ENCODE data around the gene CDK5RAP3.

Gene CDK5RAP3

DNA sequence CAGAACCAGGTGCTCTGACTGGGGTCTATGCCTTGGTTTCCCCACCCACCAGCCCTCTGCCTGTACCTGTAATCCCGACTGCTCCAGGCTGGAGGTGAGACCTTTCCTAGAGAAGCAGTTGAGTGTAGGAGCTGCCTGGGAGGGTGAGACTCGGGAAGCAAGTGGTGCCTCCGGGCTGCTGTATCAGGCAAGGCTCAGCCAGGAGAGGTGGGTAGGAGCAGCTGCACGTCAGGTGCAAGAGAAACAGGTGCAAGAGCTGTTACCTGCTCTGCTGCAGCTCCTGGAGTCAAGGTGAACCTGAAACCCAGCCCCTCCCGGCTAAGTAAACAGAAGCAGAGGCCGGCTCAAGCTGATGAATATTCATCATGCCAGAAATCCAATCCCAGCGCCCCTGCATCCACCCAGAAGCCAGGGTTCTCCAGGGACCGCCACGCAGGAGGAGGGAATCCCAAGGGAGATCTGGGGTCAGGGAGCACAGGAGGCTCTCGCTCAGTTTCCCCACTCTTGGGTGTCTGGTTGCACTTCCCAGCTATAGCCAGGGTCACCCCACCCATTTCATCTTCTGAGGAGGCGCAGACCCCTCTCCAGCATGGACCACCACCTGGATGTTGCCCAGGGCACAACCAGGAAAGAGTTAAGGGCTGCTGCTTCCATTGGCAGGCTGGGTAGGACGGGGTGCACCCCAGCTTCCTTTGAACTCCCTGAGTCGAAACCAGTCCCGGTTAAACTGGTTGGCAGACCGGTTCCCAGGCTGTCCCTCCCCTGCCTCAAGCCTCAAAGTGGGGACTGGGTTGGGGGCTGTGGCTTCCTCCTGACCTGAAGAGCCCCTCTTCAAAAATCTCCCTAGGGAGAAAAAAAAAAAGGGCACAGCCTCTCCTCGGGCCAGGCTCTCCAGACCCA, 13.1 kb upstream of the CDK5RAP3 start, which contains the start of gene PRR15L:
TSS of gene PRR15L (minus strand) at position 293 of the 900 bp plus-strand sequence. CDS start 4,649 bp downstream, outside the sequence.
- Mint-ChIP-seq H3K9me3 (no peaks in the 10 kb centered on the region), H3K4me3 (no peak within 1 kb of the TSS), H3K36me3 (ENCODE audit: low read depth) (peaks cover 4% of the 10 kb centered on the region), H3K27me3 (no peaks in the 10 kb centered on the region), H3K4me1 (no peaks in the 10 kb centered on the region), H3K27ac (no peak within 1 kb of the TSS)
- DNase-seq = no peak
- no peak for ATAC-seq

DNA sequence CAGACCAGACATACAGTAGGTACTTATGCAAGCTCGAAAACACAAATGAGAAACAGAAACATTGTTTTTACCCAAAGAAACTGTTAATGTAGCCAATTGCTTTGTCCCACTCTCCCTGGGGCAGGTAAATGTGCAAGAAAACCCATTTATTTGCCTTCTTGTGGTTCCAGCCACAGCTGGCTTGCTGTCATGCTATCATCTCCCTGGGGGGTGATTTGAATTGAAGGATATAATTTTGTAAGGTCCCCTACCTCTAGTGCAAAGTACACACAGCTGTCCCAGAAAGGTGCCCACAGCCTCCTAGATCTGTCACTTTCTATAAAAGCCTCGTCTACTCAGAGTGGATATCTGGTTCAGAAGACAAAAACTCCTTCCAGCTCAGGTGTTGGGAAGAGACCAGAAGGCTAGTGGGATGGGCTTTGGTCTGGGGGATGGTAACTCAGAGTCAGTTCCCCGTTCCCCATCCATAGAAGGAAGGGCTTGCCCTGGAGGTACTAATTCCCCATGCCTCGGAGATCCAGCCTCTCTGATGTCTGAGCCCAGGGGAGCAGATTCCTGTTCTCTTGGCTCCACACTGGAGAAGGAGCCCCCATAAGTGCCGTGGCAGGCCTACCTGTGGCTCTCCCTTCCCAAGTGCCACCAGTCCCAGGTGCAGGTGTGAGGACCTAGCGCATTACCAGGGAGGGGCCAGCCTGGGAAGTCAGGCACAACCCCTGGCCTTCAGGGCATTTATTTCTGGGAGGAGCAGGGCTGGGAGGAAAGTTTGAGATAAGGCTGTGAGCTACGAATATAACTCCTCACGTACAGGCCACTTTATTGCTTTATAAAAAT, 10.9 kb upstream of the CDK5RAP3 start:
- Mint-ChIP-seq H3K9me3 (no peaks in the 10 kb centered on the region), H3K27ac (no peak overlapping the region), H3K4me3 (no peak overlapping the region), H3K36me3 (ENCODE audit: low read depth) (no peaks in the 10 kb centered on the region), H3K4me1 (no peaks in the 10 kb centered on the region), H3K27me3 (no peaks in the 10 kb centered on the region)
- ATAC-seq = no peak
- no peak for DNase-seq

DNA sequence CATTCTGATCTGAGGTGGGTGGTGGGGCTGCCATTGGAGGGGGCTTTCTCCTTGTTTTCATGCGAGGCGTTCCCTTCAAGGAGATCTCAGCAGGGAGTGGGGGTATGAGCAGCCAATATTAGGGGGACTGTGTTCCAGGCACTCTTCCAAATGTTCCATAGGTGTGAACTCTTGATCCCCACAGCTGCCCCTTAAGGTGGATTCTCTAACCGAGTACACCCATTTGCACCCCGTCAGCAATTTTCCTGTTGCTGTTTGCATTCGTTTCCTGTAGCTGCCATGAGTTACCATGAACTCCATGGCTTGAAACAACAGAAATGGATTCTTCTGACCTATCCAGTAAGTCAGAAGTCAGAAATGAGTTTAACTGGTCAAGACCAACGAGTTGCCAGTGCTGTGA, 9.5 kb upstream of the CDK5RAP3 start:
- Mint-ChIP-seq H3K27ac (no peak overlapping the region), H3K9me3 (no peaks in the 10 kb centered on the region), H3K27me3 (no peaks in the 10 kb centered on the region), H3K36me3 (ENCODE audit: low read depth) (no peaks in the 10 kb centered on the region), H3K4me3 (no peak overlapping the region), H3K4me1 (no peaks in the 10 kb centered on the region)
- ATAC-seq (no peak), DNase-seq (no peak)

DNA sequence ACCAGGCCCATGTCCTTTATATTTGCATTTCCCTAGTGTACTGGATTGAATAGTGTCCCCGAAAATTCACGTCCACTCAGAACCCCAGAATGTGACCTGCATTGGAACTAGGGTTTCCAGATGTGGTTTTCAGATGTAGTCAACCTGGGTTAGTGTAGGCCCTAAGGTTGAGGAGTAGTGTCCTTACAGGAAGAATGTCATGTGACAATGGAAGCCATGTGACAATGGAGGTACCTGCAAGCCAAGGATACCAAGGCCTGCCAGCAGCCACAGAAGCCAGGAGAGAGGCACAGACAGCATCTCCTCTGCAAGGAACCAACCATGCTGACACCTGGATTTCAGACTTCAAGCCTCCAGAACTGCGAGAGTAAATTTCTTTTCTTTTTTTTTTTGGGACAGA, 8.0 kb upstream of the CDK5RAP3 start:
- Mint-ChIP-seq H3K36me3 (ENCODE audit: low read depth) (no peaks in the 10 kb centered on the region), H3K9me3 (no peaks in the 10 kb centered on the region), H3K27ac (no peak overlapping the region), H3K27me3 (no peaks in the 10 kb centered on the region), H3K4me3 (no peak overlapping the region), H3K4me1 (no peaks in the 10 kb centered on the region)
- ATAC-seq (no peak), DNase-seq (no peak)

DNA sequence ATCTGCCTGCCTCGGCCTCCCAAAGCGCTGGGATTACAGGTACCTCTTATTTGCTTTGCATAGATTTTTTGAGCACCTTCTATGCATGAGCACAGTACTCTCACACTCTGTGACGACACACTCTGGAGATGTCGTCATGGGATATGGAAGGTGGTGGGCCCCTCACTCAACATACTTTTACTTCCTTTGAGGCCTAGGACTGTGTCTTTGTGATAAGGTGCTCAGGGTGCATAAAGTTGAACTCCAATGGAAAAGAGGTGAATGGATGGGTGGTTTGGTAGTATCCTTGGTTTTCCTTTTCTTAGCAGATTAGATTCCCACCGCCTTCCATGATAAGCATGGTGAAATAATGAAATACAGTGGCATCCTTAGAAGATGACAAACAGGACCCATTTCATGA, 6.1 kb upstream of the CDK5RAP3 start:
- Mint-ChIP-seq H3K27ac (no peak overlapping the region), H3K9me3 (no peaks in the 10 kb centered on the region), H3K4me1 (peaks cover 2% of the 10 kb centered on the region), H3K4me3 (no peak overlapping the region), H3K27me3 (no peaks in the 10 kb centered on the region), H3K36me3 (ENCODE audit: low read depth) (no peaks in the 10 kb centered on the region)
- ATAC-seq (no peak), DNase-seq (no peak)

DNA sequence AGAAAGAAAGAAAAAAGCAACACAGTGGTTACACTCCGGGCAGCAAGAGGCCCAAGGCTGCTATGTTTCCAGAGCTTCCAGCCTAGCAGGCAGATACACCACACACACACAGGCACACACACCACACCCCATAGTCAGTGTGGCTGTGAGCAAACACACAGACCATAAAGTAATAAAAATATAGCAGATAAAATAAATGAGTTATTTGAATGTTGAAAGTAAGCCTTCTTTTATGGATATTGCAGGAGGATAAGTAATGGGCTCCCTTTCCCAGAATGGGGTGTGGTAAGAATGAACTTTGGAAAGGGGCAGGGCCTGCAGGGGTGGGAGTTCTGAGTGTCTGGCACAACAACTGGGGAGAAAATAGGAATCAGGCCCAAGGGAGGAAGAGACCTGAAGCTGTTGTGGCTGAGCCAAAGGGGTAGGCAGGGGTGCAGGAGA, 4.8 kb upstream of the CDK5RAP3 start:
- no peaks in the 10 kb centered on the region for H3K36me3 Mint-ChIP-seq (ENCODE audit: low read depth)
- no peak for ATAC-seq
- H3K27me3 Mint-ChIP-seq = no peaks in the 10 kb centered on the region
- H3K27ac Mint-ChIP-seq = no peak overlapping the region
- H3K9me3 Mint-ChIP-seq = no peaks in the 10 kb centered on the region
- H3K4me3 Mint-ChIP-seq = no peak overlapping the region
- peaks cover 11% of the 10 kb centered on the region for H3K4me1 Mint-ChIP-seq
- DNase-seq = no peak

DNA sequence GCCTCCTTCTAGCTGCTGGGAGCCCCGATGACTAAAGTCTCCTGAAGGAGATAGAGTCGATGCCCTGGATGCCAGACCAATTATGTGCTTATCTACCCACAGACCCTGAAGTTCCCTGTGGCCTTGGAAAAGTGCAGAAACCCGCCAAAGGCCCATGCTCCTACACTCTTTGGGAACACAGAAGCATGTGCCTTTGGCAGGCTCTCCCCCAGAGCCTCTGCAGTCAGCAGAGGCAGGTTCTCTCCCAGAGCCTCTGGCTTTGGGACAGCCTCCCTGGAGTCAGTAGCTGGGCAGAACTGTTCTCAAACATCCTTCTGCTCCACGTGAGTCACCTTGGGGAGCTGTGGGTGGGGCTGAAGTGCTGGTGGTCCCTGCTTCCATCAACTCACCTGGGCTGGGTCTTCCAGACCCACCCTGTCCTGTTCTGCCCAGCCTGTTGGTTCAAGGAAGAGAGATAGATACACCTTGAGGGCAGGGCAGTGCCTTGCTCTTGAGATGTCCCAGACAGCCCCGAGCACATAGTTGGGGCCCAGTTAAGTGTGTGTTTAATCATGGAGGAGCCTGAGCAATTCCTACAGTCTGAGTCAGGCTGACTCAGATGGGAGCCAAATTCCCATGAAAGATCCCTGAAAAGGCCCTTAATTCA, 3.2 kb upstream of the CDK5RAP3 start:
- Mint-ChIP-seq H3K4me3 (no peak overlapping the region), H3K4me1 (peaks cover 20% of the 10 kb centered on the region), H3K9me3 (no peaks in the 10 kb centered on the region), H3K27ac (no peak overlapping the region), H3K36me3 (ENCODE audit: low read depth) (no peaks in the 10 kb centered on the region), H3K27me3 (no peaks in the 10 kb centered on the region)
- DNase-seq (no peak), ATAC-seq (no peak)

DNA sequence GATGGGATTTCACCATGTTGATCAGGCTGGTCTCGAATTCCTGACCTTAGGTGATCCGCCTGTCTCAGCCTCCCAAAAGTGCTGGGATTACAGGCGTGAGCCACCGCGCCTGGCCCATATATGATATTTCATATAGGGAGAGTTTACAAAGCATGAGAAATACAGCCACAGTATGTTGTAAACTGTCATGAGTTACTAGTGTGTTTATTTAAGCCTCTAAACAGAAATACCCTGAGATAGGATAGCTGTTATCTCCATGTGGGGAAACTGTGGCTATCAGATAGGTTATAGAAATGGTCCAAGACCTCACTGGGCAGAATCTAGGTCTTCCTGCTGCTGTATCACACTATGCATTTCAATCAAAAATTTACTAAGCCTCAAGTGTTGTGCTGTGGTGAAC, 2.1 kb upstream of the CDK5RAP3 start:
- H3K4me3 Mint-ChIP-seq = no peak overlapping the region
- DNase-seq (no peak), ATAC-seq (no peak)
- H3K27ac Mint-ChIP-seq = no peak overlapping the region
- no peaks in the 10 kb centered on the region for H3K36me3 Mint-ChIP-seq (ENCODE audit: low read depth)
- no peaks in the 10 kb centered on the region for H3K27me3 Mint-ChIP-seq
- no peaks in the 10 kb centered on the region for H3K9me3 Mint-ChIP-seq
- H3K4me1 Mint-ChIP-seq = peaks cover 24% of the 10 kb centered on the region

DNA sequence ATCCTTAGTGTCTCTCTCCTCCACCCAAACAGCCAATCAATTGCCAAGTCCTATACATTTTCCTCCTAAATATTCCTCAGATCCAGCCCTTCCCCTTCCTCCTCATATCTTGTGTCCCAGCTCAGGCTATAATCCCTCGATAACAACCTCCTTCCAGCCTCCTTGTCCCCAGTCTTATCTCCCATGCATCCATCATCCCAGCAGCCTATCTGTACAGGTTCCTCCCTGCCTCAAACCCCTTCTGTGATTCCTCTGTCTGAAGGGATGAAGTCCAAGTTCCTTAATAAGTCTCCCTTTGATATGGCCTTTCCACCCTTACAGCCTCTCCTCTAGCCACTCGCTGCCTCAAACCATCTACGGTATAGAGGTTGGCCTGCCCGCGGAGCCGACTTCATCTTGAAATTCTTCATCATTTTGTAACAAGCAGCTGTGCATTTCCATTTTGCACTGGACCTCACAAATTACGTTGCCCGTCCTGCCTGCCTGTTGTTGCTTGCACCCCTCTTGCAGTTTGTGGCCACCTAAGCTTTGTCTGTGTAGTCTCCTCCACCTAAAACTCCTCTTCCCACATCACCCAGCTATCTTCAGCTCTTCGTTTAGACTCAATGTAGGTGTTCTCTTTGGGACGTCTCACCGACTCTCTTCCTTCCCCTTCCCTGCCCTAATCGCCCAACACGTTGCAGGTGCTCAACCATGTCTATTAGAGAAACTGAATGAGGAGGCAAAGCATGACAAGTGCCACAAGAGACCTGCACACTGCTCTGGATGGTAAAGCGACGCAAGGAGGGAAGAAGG, 786 bp upstream of the CDK5RAP3 start:
- H3K36me3 Mint-ChIP-seq (ENCODE audit: low read depth) = peaks cover 3% of the 10 kb centered on the region
- no peak for DNase-seq
- peak overlapping the region; percentile 59 for H3K27ac Mint-ChIP-seq
- no peak for ATAC-seq
- no peaks in the 10 kb centered on the region for H3K27me3 Mint-ChIP-seq
- H3K9me3 Mint-ChIP-seq = no peaks in the 10 kb centered on the region
- peaks cover 24% of the 10 kb centered on the region for H3K4me1 Mint-ChIP-seq
- H3K4me3 Mint-ChIP-seq = peak overlapping the region; percentile 90

DNA sequence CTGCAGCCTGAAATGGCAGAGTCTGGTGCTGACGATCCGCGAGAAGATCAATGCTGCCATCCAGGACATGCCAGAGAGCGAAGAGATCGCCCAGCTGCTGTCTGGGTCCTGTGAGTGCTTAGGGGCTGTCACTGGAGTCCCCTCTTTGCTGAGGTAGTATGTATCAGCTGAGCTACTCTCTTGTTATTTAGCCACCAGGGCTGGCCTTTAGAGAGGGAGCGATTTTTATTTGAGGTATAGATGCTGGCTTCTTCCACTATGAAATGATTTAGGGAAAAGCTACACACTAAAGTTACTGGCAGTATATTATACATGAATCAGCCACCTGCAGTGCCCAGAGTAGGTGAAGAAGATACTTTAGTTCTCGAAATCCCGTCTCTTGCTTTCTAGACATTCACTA, 2.6 kb downstream of the CDK5RAP3 start:
- H3K4me1 Mint-ChIP-seq = peaks cover 24% of the 10 kb centered on the region
- DNase-seq (no peak), ATAC-seq (no peak)
- peak overlapping the region; percentile 23 for H3K27ac Mint-ChIP-seq
- no peak overlapping the region for H3K4me3 Mint-ChIP-seq
- no peaks in the 10 kb centered on the region for H3K27me3 Mint-ChIP-seq
- peaks cover 14% of the 10 kb centered on the region for H3K36me3 Mint-ChIP-seq (ENCODE audit: low read depth)
- H3K9me3 Mint-ChIP-seq = no peaks in the 10 kb centered on the region

DNA sequence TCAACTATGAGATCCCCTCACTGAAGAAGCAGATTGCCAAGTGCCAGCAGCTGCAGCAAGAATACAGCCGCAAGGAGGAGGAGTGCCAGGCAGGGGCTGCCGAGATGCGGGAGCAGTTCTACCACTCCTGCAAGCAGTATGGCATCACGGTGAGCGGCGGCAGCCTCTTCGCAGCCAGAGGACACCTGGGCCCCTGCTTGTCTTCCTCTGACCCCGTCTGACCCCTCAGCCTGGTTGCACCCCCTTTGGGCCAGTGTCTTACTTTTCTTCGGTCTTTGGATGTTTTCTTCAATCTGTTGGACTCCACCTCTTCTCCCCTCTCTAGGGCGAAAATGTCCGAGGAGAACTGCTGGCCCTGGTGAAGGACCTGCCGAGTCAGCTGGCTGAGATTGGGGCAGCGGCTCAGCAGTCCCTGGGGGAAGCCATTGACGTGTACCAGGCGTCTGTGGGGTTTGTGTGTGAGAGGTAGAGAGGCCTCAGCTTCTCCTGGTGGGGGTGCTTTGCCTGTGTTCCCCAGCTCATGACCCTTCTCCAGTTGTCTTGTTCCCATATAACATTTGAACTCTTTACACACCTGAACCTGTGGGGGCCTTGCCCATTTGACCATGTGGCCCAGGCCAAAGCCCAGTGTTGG, 4.4 kb downstream of the CDK5RAP3 start:
- Mint-ChIP-seq H3K27ac (no peak overlapping the region), H3K4me3 (no peak overlapping the region), H3K36me3 (ENCODE audit: low read depth) (peaks cover 27% of the 10 kb centered on the region), H3K27me3 (no peaks in the 10 kb centered on the region), H3K9me3 (no peaks in the 10 kb centered on the region), H3K4me1 (peaks cover 18% of the 10 kb centered on the region)
- DNase-seq (no peak), ATAC-seq (no peak)

DNA sequence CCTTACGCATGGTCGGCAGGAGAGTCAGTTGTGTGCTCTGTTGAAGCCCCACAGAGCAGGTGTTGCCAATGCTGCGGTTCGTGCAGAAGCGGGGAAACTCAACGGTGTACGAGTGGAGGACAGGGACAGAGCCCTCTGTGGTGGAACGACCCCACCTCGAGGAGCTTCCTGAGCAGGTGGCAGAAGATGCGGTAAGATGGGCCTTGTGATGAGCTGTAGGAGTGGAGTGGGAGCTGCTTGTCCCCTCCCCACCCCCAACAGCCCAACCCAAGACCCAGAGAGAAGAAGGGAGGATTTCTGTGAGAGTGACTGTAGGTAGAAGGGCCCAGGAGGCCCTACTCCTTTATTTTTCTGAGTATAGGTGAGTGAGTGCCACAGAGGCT, 4.9 kb downstream of the CDK5RAP3 start:
- Mint-ChIP-seq H3K36me3 (ENCODE audit: low read depth) (peaks cover 29% of the 10 kb centered on the region), H3K27ac (no peak overlapping the region), H3K4me1 (peaks cover 16% of the 10 kb centered on the region), H3K4me3 (no peak overlapping the region), H3K9me3 (no peaks in the 10 kb centered on the region), H3K27me3 (no peaks in the 10 kb centered on the region)
- ATAC-seq (no peak), DNase-seq (no peak)

DNA sequence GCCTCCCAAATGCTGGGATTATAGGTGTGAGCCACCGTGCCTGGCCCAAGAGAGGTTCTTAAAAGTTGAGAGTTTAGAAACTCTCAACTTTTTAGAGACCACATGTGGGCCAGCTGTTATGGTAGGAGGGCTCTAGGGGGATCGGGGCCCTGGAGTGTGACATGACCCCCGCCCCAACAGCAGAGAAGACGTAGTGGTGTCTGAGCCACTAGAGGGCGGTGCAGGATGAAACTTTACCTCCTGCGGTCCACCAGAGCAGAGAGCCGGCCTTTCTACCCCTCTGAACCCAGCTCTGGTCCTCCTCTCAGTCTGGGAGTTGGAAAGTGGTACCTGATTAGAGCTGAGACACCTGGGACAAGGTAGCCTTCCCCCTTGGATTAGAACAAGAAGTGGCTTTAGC, 7.4 kb downstream of the CDK5RAP3 start:
- Mint-ChIP-seq H3K27ac (no peak overlapping the region), H3K4me3 (no peak overlapping the region), H3K36me3 (ENCODE audit: low read depth) (peaks cover 34% of the 10 kb centered on the region), H3K4me1 (peaks cover 2% of the 10 kb centered on the region), H3K9me3 (no peaks in the 10 kb centered on the region), H3K27me3 (no peaks in the 10 kb centered on the region)
- ATAC-seq (no peak), DNase-seq (peak; percentile 48)

DNA sequence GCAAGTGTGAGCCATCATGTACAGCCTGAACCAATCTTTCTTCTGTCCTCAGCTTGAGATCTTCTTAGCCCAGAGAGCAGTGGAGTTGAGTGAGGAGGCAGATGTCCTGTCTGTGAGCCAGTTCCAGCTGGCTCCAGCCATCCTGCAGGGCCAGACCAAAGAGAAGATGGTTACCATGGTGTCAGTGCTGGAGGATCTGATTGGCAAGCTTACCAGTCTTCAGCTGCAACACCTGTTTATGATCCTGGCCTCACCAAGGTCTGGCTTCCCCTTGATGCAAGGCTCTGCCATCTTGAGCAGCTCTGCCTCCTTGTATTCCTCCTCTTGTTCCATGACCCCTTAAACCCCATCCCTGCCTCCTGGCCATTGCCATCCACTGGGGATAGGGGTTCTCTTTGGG, 9.6 kb downstream of the CDK5RAP3 start:
- Mint-ChIP-seq H3K27ac (no peak overlapping the region), H3K4me1 (peaks cover 2% of the 10 kb centered on the region), H3K4me3 (no peak overlapping the region), H3K36me3 (ENCODE audit: low read depth) (peaks cover 32% of the 10 kb centered on the region), H3K27me3 (no peaks in the 10 kb centered on the region), H3K9me3 (no peaks in the 10 kb centered on the region)
- no peak for DNase-seq
- no peak for ATAC-seq

Data from activated naive CD8-positive, alpha-beta T cell treated with anti-CD3 and anti-CD28 coated beads, Interleukin-2, amount 50 U/mL, for 24 hours (primary cell).